Fibroblast of upper back skin (primary cell): Measurements from ENCODE around the gene FBXO8.
"Not testable (repeated sequence)": the region's sequence is repeated elsewhere in the genome, so short reads cannot be mapped to it uniquely, and the experiment has no call there.

Experiments
- DNase-seq: peaks from one replicate; pipeline ENCODE4 v3.0.0-alpha.2; 2013

Gene FBXO8

DNA sequence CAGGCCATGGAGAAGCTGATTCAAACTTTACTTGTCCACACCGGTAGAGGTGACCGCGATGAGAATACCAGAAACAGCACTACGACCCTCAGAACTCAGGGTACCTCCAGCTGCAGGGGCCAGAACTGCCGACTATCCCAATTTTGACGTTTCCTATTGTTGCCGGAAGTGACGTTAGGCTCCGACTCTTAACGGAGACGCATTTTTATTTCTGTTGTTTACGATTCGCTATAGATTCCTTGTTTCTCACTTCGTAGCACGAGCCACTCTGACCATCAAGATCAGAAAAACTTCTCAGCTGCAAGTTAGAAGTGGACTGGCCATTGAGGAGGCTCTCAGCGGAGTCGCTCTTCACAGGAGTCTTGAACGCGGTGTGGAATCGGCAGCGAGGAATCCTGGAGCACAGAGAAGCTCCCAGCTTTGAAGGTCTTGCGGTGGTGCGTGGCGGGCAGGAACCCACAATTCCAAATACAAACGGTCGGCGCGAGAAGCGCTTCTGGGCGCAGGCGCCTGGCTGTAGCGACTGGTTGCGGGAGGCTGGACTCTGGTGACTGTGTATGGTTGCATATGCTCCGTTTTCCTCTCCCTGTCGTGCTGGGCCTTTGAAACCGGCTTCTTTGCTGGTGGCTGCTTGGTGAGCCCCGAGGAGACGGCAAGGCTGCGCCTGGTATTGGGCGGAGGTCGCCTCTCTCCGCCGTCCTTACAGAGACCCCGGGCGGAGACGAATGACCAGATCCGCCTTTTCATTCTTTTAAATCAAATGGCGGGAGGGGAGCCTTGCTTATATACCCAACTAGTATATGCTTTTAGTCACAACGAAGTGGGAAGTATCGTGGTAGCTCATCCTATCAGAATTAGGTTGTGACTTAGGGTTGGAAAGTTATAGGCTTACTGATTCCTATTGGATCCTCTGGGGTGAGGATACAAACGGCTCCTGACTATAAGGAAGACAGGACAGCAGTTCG, at the start of gene FBXO8, which contains the start of gene CEP44:
Gene FBXO8 (minus strand): TSS at position 161 of the 965 bp plus-strand sequence. CDS start 20,575 bp downstream, outside the sequence.
Gene CEP44 (plus strand): TSS at position 405 of the 965 bp plus-strand sequence. CDS start 15,211 bp downstream, outside the sequence.
- peak; percentile 77 for DNase-seq

DNA sequence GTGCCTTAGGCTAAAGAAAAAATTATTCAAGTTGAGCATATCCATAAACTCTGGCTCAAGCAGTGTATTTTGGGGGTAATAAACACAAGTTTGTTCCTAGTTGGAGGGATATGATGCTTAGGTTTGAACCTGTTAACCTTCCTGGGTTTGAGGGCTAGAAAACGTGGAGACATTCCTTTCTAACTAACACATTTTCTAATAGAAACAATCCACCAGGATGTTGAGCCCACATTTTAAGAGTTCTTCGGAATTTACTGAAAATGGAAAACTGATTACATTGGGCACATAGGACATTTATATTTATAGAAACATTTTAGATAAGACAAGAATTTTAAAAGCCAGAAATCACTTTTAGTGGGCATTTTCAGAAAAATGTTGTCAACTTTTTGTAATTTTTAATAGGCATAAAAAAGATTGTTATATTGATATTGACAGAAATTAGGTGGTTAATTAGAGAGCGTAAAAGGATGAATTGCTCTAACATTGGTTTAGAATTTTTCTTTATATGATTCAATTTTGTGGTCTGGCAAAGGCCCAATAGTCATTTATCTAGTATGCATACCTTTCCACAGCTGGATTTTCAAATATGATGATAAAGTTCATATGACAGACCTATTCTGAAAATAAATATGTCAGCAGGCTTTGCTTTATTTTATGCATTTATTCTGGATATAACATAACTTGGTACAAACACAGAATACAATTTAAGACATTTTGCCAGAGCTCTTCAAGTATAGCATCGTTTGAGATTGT, 49.5 kb upstream of the FBXO8 start:
- peak; percentile 80 for DNase-seq

- DNase-seq = peak; percentile 66
Measured at GRCh38 chr4:174324725-174325124, 41.3 kb upstream of the FBXO8 start.

- DNase-seq = peak; percentile 61
Measured at GRCh38 chr4:174324236-174324635, 40.8 kb upstream of the FBXO8 start.

DNA sequence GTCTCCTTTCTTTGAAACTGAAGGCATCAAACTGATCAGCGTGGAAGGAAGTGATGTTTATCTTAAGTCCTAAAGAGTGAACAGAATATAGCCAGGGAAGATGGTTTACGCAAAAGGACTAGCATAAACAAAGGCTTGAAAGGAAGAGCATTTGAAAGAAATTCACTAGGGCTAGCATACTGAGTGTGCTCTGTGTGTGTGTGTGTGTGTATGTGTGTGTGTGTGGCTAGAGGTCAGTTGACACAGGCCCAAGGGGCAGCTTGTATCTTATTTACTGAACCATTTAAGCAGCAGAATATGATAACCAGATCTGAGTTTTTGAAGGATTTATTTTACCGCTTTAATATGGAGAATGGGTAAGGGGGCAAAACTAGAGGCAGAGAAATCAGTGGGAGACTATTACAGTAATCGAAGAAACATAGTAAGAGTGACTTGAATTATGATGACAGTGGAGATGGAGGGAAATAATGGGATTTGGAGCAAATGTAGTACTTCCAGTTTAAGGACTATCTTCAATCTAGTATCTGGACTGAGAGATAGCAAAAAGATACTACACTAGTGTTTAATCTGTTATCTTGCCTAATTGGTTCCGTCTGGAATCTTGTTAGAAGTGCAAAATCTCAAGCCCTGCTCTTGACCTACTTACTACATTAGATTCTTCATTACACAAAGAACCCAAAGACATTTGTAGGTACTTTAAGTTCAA, 37.2 kb upstream of the FBXO8 start:
- no peak for DNase-seq

GRCh38 chr4:174318829-174319764, 35.6 kb upstream of the FBXO8 start:
- DNase-seq = peak; percentile 39

DNA sequence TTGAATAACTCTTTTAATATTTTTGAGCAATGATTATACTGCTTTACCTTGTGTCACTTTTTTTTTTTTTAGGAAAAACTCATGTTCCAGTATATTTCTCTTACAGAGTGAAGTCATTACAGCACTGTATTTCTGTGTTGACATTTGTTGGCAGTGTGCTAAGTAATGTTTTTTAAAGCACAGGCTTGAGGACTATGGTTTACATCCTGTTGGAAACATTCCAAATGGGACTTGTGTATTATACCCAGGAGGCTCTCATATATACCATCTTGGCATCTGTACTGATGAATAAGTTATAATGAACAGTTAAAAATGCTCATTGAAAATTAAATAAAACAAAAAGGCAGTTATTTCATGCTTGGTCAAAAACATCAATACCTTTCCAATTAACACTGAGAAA, 34.1 kb upstream of the FBXO8 start:
- peak; percentile 18 for DNase-seq

GRCh38 chr4:174316954-174317353, 33.5 kb upstream of the FBXO8 start:
- DNase-seq = no peak

DNA sequence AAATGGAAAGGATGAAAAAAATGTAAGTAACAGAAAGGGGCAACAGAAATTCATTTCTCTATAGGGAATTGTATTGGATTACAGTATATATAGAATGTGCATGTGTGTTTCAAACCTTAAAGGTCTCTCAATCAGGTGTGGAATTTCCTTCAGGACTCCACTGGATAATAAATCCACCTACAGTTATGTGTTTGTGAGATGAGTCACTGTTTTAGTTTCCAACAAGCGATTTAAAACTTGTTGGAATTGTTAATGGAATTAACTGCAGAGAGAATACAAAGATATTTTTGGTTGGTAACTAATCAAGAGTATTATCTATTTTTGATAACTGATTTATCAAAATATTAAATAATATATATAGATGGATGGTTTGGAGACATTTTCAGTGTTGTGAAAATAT, 33.1 kb upstream of the FBXO8 start:
- DNase-seq = no peak

- DNase-seq = peak; percentile 52
Measured at GRCh38 chr4:174314770-174315169, 31.3 kb upstream of the FBXO8 start.

DNA sequence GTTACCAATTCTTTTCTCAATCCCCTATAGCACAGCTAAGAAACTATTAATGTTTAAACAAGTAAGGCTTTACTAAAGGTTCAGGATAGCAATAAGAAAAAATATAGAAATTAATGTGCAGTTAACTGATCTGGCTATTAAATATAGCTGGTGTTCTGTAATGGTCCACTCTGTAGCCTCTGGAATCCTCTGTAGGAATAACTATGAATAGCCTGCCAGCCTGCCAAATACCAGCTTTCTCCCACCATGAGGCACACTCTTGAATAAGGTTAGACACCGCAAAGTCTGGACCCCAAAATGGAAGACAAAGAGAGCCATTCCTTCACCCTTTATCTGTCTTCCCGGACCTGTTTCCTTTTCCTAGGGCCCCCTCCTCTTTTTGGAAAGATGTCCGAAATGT, 30.8 kb upstream of the FBXO8 start:
- DNase-seq = no peak

DNA sequence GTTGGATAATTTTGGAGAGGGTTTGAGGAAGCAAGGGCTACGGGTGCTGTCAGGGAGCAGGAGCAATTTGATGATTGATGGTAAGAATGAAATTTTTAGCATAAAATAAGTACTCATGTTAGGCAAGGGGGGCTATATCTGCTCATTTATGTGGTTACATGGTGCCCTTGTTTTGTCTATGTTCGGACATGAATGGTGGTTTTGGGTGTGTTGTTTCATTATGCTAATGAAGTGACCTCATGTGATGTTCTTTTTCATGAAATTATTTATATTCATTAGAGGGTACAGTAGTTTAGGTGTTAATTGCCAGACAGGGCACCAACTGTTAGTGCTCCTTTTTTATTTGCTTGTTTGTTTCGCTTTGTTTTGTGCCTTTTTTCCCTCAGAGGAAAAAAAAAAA, 29.5 kb upstream of the FBXO8 start:
- DNase-seq = no peak

DNA sequence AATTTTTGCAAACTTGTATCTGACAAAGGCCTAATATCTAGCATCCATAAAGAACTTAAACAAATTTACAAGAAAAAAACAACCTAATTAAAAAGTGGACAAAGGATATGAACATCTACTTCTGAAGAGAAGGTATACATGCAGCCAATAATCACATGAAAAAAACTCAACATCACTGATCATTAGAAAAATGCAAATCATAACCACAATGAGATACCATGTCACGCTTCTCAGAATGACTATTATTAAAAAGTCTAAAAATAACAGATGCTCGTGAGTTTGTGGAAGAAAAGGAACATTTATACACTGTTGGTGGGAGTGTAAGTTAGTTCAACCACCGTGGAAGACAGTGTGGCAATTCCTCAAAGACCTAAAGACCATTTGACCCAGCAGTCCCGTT, 24.2 kb upstream of the FBXO8 start:
- no peak for DNase-seq

GRCh38 chr4:174305961-174306360, 22.5 kb upstream of the FBXO8 start:
- no peak for DNase-seq

DNA sequence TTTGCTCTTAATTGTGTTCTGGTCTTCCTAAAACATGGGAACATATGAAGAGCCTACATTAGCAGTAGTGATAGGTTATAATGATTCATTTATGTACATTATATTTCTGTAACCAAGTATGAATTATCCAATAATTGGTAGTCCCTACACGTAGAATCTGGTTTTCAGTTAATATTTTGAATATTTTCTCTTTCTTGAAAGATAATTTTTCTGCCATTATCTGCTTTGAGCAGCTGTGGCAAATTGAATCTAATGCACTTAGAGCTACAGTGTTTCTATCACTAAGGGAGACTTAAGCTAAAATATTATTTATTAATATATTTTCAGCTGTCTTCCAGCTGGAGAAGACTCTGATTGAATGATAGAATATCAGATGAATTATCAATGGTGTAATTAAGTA, 21.2 kb upstream of the FBXO8 start:
- no peak for DNase-seq

DNA sequence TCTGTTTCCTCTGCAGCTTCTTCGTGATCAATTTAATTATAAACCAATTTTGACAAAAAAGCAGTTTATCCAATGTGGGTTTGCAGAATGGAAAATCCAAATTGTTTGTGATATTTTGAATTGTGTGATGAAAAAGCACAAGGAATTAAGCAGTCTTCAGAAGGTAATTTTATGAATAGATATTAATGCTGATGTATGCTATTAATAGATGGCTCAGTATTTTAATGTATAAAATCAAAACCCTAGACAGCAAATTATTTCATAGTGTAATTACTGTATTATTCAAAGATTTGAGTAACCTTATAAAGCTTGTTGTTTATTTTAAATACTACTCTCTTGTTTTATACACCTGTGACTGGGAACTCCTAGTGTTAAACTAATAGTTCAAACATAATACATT, 20.2 kb upstream of the FBXO8 start:
- DNase-seq = no peak

- not testable (repeated sequence) for DNase-seq
Measured at GRCh38 chr4:174295142-174295541, 11.7 kb upstream of the FBXO8 start.

GRCh38 chr4:174294641-174295040, 11.2 kb upstream of the FBXO8 start:
- DNase-seq = not testable (repeated sequence)

GRCh38 chr4:174292473-174292872, 9.0 kb upstream of the FBXO8 start:
- DNase-seq = no peak

DNA sequence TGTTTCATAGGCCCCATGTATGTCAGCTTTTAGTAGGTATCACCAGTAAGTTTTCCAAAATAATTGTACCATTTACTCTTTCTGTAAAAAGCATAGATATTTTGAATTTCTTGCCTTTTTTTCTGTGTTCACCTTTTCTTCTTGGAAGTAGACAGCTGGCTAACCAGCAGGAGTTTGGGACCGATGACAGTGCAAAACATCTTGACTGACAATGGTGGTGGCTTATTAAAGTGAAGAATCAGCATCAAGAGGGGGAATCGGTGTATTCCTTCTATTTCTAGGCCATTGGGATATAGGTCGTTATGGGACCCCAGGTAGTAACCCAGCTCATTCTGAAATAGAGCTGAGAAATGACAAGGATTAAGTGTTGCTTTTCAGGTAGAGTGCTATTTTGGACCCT, 3.4 kb upstream of the FBXO8 start:
- no peak for DNase-seq

GRCh38 chr4:174284487-174284886, 1.0 kb upstream of the FBXO8 start:
- DNase-seq = no peak
